Calu3 (cell line): ENCODE results near the gene ARPC1B. TPM values are rescaled to one million over a fixed set of nuclear protein-coding genes. Genes with fewer than 3 reads are reported as not detected.
"Not testable (repeated sequence)": the region's sequence is repeated elsewhere in the genome, so short reads cannot be mapped to it uniquely, and the experiment has no call there.

Experiments
- BruUV-seq: library from RNA; stranded (reverse); fragments of 400-500 nt; replicated peaks from 2 replicates; lab custom pipeline; 2021; lab: Mats Ljungman, UMichigan
- CTCF ChIA-PET: fragments of 300-600 bp; sonication (Branson Sonifier 250); formaldehyde crosslinking; loops from one replicate; lab custom pipeline; 2022; ENCODE audit warnings: antibody characterized with exemption; lab: Charles Lee
- DNase-seq: peaks from one replicate; pipeline ENCODE4 v3.0.0; 2022
- H3K27ac Mint-ChIP-seq: one replicate; pipeline ENCODE4 v1.8.0; 2022; ENCODE audit warnings: mixed read lengths; ENCODE audit not compliant: unreplicated experiment
- H3K27me3 Mint-ChIP-seq: one replicate; pipeline ENCODE4 v1.8.0; 2022; ENCODE audit warnings: mixed read lengths; ENCODE audit not compliant: unreplicated experiment
- H3K36me3 Mint-ChIP-seq: one replicate; pipeline ENCODE4 v1.8.0; 2022; ENCODE audit warnings: mild to moderate bottlenecking, moderate library complexity, mixed read lengths; ENCODE audit not compliant: insufficient read depth, unreplicated experiment
- H3K4me1 Mint-ChIP-seq: one replicate; pipeline ENCODE4 v1.8.0; 2022; ENCODE audit warnings: mild to moderate bottlenecking, low read depth, mixed read lengths; ENCODE audit not compliant: unreplicated experiment
- H3K4me3 Mint-ChIP-seq: one replicate; pipeline ENCODE4 v1.8.0; 2022; ENCODE audit warnings: mild to moderate bottlenecking, low read depth, moderate library complexity, mixed read lengths; ENCODE audit not compliant: unreplicated experiment
- H3K9me3 Mint-ChIP-seq: one replicate; pipeline ENCODE4 v1.8.0; 2022; ENCODE audit warnings: low read depth, mixed read lengths; ENCODE audit not compliant: unreplicated experiment
- CTCF ChIP-seq: fragments of 200-600 bp; IDR thresholded peaks from one replicate; pipeline ENCODE4 v1.8.0; 2022; ENCODE audit warnings: antibody characterized with exemption; ENCODE audit not compliant: unreplicated experiment
- intact Hi-C: fragments of 100-400 bp; cut with micrococcal nuclease; formaldehyde crosslinking; loops from one replicate; pipeline ENCODE4 v1.10.0; 2022; ENCODE audit not compliant: unreplicated experiment
- total RNA-seq: library from RNA; stranded (reverse); gene quantifications from 2 replicates; pipeline ENCODE4 v1.2.3, GENCODE V29; 2022

ARPC1B gene
- total RNA-seq, 1 experiment from 2014 or later: 107 TPM

- peaks cover 43% of the 10 kb centered on the region for H3K36me3 Mint-ChIP-seq
- no peak for DNase-seq
- no peak overlapping the region for H3K27ac Mint-ChIP-seq
- no peaks in the 10 kb centered on the region for H3K27me3 Mint-ChIP-seq
- H3K9me3 Mint-ChIP-seq: no peaks in the 10 kb centered on the region
- H3K4me1 Mint-ChIP-seq: no peaks in the 10 kb centered on the region
- no peak for TF ChIP-seq CTCF
- no peak overlapping the region for H3K4me3 Mint-ChIP-seq
- no TSS peak for BruUV-seq
- intact Hi-C loops: no loop called here
- CTCF ChIA-PET: no interaction called here
These were observed 30.4 kb upstream of the ARPC1B start for GRCh38 chr7:99344061-99344647.

- BruUV-seq, H3K27me3 Mint-ChIP-seq, H3K9me3 Mint-ChIP-seq, H3K4me3 Mint-ChIP-seq, DNase-seq, H3K4me1 Mint-ChIP-seq, H3K27ac Mint-ChIP-seq, intact Hi-C loops: not testable (repeated sequence)
- CTCF ChIA-PET: interaction anchor here (0.6 kb wide), 1 partner anchor 327 kb away, joined by 3 read pairs; no protein-coding TSS in a partner anchor
- H3K36me3 Mint-ChIP-seq: peaks cover 31% of the 10 kb centered on the region
These were observed 23.9 kb upstream of the ARPC1B start for GRCh38 chr7:99350641-99351040.

GRCh38 chr7:99352247-99352646 is 22.3 kb upstream of the ARPC1B start:
- no peak for TF ChIP-seq CTCF
- Mint-ChIP-seq H3K27me3 (no peaks in the 10 kb centered on the region), H3K4me3 (no peak overlapping the region), H3K27ac (no peak overlapping the region), H3K9me3 (no peaks in the 10 kb centered on the region), H3K4me1 (no peaks in the 10 kb centered on the region), H3K36me3 (peaks cover 31% of the 10 kb centered on the region)
- BruUV-seq: no TSS peak
- CTCF ChIA-PET: no interaction called here
- intact Hi-C loops: no loop called here
- DNase-seq: no peak

- no peaks in the 10 kb centered on the region for H3K9me3 Mint-ChIP-seq
- intact Hi-C loops: no loop called here
- DNase-seq: no peak
- peaks cover 48% of the 10 kb centered on the region for H3K36me3 Mint-ChIP-seq
- no peak for TF ChIP-seq CTCF
- H3K4me1 Mint-ChIP-seq: no peaks in the 10 kb centered on the region
- no peak overlapping the region for H3K27ac Mint-ChIP-seq
- BruUV-seq: no TSS peak
- H3K4me3 Mint-ChIP-seq: no peak overlapping the region
- no peaks in the 10 kb centered on the region for H3K27me3 Mint-ChIP-seq
- CTCF ChIA-PET: no interaction called here
These were observed 19.4 kb upstream of the ARPC1B start for GRCh38 chr7:99355098-99355497.
